Endometrium (tissue), 2 donors: Measurements from ENCODE around the gene POR.
"Not testable (repeated sequence)": the region's sequence is repeated elsewhere in the genome, so short reads cannot be mapped to it uniquely, and the experiment has no call there.

Experiments
- FAIRE-seq: peaks from 2 replicates; lab custom pipeline; 2012; peaks lifted over from hg19 to GRCh38; lab: Jason Lieb, UNC
- donor health status: control.
- donor health status: control.

POR gene

DNA sequence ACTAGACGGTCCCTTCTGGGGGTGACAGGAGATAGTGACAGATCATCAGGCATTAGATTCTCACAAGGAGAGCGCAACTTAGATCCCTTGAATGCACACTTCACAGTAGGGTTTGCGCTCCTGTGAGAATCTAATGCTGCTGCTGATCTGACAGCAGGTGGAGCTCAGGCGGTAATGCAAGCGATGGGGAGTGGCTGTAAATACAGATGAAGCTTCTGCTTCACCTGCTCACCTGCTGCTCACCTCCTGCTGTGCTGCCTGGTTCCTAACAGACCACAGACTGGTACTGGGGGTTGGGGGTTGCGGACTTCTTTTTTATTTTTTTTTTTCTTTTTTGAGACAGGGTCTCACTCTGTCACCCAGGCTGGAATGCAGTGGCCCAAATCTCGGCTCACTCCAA lies 114.7 kb downstream of the POR start:
- not testable (repeated sequence) for FAIRE-seq

- no peak for FAIRE-seq
These were observed 117.0 kb downstream of the POR start for GRCh38 chr7:76031964-76032363.
